HG02678 (cell line): ENCODE data around the gene OPN1MW2.
"Not testable (repeated sequence)": the region's sequence is repeated elsewhere in the genome, so short reads cannot be mapped to it uniquely, and the experiment has no call there.

Experiments
- ATAC-seq: cut with Tn5 transposase; IDR thresholded peaks from one replicate; pipeline ENCODE4 v1.9.1; 2021; ENCODE audit warnings: mild to moderate bottlenecking, moderate library complexity; ENCODE audit not compliant: unreplicated experiment

The OPN1MW2 gene

DNA sequence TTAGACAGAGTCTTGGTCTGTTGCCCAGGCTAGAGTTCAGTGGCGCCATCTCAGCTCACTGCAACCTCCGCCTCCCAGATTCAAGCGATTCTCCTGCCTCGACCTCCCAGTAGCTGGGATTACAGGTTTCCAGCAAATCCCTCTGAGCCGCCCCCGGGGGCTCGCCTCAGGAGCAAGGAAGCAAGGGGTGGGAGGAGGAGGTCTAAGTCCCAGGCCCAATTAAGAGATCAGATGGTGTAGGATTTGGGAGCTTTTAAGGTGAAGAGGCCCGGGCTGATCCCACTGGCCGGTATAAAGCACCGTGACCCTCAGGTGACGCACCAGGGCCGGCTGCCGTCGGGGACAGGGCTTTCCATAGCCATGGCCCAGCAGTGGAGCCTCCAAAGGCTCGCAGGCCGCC is at the start of gene OPN1MW2:
OPN1MW2 (plus strand) TSS at position 301 of the 400 bp plus-strand sequence; CDS start at position 361, 60 bp downstream.
- ATAC-seq: not testable (repeated sequence)

GRCh38 chrX:154172535-154172943 is 47.0 kb upstream of the OPN1MW2 start:
- not testable (repeated sequence) for ATAC-seq

DNA sequence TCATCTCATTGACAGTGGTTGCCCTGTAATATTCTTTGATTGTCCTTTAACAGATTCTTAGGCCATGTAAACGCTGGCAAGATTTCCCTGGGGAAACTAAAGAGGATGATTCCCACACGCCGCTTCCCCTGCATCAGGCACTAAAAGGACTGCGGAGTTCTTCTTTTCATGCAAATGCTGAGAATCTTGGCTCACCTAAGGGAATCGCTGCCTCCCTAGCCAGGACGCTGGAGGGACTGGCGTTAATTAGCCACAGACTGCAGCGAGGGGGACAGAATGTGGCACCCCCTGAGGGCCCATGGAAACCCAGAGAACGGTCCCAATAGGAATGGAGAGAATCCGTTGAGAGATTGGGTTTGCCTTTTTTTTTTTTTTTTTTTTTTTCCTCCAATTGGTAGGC is 45.2 kb upstream of the OPN1MW2 start:
- not testable (repeated sequence) for ATAC-seq

DNA sequence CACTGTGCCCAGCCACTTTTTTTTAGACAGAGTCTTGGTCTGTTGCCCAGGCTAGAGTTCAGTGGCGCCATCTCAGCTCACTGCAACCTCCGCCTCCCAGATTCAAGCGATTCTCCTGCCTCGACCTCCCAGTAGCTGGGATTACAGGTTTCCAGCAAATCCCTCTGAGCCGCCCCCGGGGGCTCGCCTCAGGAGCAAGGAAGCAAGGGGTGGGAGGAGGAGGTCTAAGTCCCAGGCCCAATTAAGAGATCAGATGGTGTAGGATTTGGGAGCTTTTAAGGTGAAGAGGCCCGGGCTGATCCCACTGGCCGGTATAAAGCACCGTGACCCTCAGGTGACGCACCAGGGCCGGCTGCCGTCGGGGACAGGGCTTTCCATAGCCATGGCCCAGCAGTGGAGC is 37.3 kb upstream of the OPN1MW2 start, which contains the start of gene OPN1MW:
OPN1MW (plus strand) TSS at position 301 of the 400 bp plus-strand sequence; CDS start at position 383, 82 bp downstream.
- not testable (repeated sequence) for ATAC-seq

- ATAC-seq: not testable (repeated sequence)
These were observed 35.8 kb upstream of the OPN1MW2 start for GRCh38 chrX:154183794-154184193.

DNA sequence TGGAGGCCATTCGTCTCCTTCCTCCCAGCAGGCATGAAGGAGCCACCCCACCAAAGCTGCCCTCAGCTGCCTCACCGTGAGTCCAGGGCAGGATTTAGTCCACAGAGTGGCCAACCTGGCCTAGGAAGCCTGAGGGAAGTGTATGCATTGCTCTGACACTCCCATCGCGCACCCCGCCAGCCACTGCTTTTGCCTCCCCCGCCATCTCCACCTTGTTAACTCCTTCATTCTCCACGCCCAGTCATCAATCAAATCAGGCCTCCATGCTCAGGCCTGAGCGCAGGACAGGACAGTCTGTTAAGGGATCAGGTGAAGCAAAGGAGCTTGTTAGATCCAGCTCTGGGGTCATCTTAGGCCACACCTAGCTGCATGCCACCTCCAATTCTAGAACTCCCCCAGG is 26.7 kb upstream of the OPN1MW2 start:
- ATAC-seq: not testable (repeated sequence)

DNA sequence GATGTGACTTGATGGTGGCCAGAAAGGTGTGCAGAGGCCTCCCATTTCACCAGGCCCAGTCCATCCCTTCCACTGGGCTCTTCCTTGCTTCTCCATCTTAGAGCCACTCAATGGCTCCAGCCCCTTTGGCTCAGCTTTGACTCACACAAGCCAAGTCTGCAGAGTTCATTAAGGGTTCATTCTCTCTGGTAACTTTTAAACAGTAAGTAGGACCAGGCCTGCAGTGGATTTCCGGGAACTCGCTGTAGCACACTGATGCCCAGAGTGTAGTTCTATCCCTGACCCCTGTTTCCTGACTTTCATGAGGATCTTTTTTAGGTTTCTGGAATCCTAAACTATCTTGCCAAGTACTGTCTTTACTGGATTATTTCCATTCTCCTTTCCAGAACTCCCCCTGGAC is 25.2 kb upstream of the OPN1MW2 start:
- not testable (repeated sequence) for ATAC-seq

DNA sequence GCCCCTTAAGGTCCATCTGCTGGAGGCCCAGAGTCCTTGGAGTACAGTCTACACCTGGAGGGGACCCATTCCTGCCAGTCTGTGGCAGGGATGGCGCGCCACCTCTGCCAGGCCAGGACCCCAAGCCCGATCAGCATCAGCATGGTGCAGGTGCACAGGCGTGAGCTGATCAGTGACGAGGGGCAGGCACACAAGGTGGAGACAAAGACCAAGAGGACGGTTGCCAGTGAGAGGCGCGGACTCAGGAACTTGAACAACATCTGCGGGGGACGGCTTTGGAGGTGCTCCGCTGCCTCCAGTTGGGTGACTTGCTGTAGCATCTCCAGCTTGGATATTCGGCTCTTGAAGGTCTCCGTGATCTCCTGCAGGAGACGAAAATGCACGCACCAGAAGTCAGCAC is 23.1 kb upstream of the OPN1MW2 start:
- not testable (repeated sequence) for ATAC-seq

- peak; percentile 51 for ATAC-seq
These were observed 9.7 kb upstream of the OPN1MW2 start for GRCh38 chrX:154209670-154210418.

DNA sequence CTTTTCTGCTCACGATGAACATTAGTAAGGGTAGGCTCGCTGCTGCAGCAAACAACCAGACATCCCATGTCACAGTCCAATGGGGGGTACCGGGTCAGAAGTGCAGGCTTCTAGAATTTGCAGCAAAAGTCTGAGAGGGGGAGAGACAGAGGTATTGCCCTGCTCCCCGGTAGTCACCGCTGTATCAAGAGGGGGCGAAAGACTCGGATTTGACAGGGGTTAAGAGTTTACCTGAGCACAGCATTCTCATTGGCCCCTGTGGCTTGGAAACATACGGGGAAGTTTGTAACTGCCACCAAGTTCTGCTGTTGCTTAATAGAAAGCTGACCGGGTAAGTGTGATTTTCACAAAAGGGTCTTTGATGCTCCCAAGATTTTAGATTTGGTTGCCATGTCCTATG is 8.5 kb upstream of the OPN1MW2 start:
- not testable (repeated sequence) for ATAC-seq

DNA sequence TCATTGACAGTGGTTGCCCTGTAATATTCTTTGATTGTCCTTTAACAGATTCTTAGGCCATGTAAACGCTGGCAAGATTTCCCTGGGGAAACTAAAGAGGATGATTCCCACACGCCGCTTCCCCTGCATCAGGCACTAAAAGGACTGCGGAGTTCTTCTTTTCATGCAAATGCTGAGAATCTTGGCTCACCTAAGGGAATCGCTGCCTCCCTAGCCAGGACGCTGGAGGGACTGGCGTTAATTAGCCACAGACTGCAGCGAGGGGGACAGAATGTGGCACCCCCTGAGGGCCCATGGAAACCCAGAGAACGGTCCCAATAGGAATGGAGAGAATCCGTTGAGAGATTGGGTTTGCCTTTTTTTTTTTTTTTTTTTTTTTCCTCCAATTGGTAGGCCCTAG is 8.1 kb upstream of the OPN1MW2 start:
- ATAC-seq: not testable (repeated sequence)

DNA sequence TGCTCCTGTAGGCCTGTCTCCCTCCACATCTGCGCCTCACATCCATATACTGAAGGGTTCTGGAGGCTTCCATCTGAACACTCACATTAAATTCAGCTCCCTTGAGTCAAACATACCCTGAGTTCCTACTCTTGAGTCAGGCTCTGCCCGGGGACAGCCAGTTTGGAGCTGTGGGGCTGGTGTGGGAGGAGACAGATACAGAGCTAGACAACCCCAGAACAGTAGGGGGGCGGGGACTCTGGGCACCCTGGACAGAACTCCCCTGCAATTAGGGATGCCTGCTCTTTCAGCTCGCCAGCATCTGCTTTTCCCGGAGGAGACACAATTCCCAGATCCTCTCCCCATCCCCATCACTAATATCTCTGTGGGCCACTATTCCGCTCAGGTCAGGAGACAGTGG is 5.7 kb downstream of the OPN1MW2 start:
- not testable (repeated sequence) for ATAC-seq

- ATAC-seq: not testable (repeated sequence)
These were observed 7.2 kb downstream of the OPN1MW2 start for GRCh38 chrX:154226706-154227105.

GRCh38 chrX:154231443-154231842 is 11.9 kb downstream of the OPN1MW2 start:
- ATAC-seq: not testable (repeated sequence)

- not testable (repeated sequence) for ATAC-seq
These were observed 14.1 kb downstream of the OPN1MW2 start for GRCh38 chrX:154233620-154234019.

DNA sequence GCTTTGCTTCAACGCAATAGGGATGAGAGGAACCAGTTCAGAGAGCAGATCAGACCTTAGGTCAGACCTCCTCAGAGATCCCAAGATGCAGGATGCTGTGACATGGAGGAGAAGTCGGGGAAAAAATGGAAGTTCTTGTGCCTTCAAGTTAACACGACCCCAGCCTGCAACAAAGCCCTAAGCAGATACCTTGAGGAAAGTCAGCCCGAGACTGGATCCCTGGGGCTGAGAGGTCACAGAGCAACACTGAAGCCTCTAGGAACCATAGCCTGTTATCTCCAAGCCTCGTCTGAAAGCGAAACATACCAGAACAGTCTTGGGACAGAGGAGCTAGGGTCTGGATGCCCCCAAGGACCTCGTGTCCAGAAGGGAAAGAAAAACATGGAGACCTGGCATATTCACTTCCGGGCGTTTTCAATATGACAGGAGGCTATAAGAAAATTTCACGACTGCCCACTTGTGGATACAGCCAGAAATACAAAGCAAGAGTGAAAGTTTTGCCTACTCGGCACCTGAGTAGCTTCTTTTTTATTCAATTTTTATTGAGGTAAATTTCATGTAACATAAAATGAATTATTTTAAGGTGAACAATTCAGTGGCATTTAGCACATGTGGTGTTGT is 19.5 kb downstream of the OPN1MW2 start:
- not testable (repeated sequence) for ATAC-seq

GRCh38 chrX:154239982-154240503 is 20.5 kb downstream of the OPN1MW2 start:
- ATAC-seq: not testable (repeated sequence)

DNA sequence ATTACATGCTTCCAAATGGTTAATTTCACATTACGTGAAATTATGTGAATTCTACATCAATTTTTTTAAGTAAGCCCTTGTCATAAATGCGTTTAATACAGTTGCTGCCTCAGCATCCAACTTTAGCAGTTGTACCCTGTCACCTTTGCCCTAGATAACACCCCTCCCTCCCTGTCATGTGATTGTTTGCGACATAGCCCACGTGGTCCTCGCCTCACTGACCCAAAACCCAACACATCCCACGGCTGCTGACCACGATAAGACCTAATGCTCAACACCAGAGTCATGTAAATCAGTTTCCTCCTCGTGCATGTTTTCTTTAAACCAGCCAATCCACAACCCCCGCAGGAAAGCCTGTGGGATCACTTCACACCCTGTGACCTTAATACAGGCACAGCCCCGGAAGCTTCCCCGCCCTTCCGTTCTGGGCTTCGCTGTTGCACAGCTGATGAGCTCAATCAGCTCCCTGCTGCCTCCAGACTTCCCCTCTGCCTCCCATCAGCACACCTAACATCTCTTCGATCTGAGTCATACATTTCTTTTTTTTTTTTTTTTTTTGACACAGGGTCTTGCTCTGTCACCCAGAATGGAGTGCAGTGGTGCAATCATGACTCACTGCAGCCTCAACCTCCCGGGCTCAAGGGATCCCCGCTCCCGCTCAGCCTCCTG is 28.0 kb downstream of the OPN1MW2 start:
- ATAC-seq: not testable (repeated sequence)

- ATAC-seq: not testable (repeated sequence)
These were observed 28.5 kb downstream of the OPN1MW2 start for GRCh38 chrX:154248076-154248475.

DNA sequence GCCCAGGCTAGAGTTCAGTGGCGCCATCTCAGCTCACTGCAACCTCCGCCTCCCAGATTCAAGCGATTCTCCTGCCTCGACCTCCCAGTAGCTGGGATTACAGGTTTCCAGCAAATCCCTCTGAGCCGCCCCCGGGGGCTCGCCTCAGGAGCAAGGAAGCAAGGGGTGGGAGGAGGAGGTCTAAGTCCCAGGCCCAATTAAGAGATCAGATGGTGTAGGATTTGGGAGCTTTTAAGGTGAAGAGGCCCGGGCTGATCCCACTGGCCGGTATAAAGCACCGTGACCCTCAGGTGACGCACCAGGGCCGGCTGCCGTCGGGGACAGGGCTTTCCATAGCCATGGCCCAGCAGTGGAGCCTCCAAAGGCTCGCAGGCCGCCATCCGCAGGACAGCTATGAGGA is 37.7 kb downstream of the OPN1MW2 start, which contains the start of gene OPN1MW3:
OPN1MW3 (plus strand) TSS at position 301 of the 400 bp plus-strand sequence; CDS start at position 339, 38 bp downstream.
- not testable (repeated sequence) for ATAC-seq

- not testable (repeated sequence) for ATAC-seq
These were observed 39.2 kb downstream of the OPN1MW2 start for GRCh38 chrX:154258711-154259110.
